Fibroblast of skin of scalp (primary cell): Measurements from ENCODE around the gene SYNM. TPM values are rescaled to one million over a fixed set of nuclear protein-coding genes. Genes with fewer than 3 reads are reported as not detected.
A peak's percentile ranks its signal among the peaks of the same experiment; 100 is the strongest.
"Not testable (repeated sequence)": the region's sequence is repeated elsewhere in the genome, so short reads cannot be mapped to it uniquely, and the experiment has no call there.

Experiments used
- DNase-seq: peaks from one replicate; pipeline ENCODE4 v3.0.0-alpha.2; 2013
- polyA plus RNA-seq, 2 experiments: library from polyadenylated mRNA; unstranded; fragments of 120-200 nt; gene quantifications; one replicate each; pipeline ENCODE4 v1.2.1, GENCODE V29; 2013; ENCODE audit not compliant: insufficient read length in 2 of 2

SYNM gene
- polyA plus RNA-seq (2013, experiment 1 of 2; ENCODE audit: insufficient read length), result 5.8 TPM
- 6.9 TPM for polyA plus RNA-seq (2013, experiment 2 of 2; ENCODE audit: insufficient read length)

- DNase-seq, result peak; percentile 78
These were observed at the start of gene SYNM for GRCh38 chr15:99104788-99105513. Gene SYNM, plus strand, starts transcription at chr15:99105080. Its CDS starts 120 bp downstream, at chr15:99105200.

GRCh38 chr15:99055555-99056134, 49.2 kb upstream of the SYNM start:
- DNase-seq, result no peak

GRCh38 chr15:99057020-99057419, 47.9 kb upstream of the SYNM start:
- DNase-seq, result no peak

- no peak for DNase-seq
These were observed 47.0 kb upstream of the SYNM start for GRCh38 chr15:99057697-99058420.

GRCh38 chr15:99058421-99058870, 46.4 kb upstream of the SYNM start:
- no peak for DNase-seq

GRCh38 chr15:99059010-99059981, 45.6 kb upstream of the SYNM start:
- peak; percentile 97 for DNase-seq

GRCh38 chr15:99060186-99060585, 44.7 kb upstream of the SYNM start:
- DNase-seq, result not testable (repeated sequence)

- no peak for DNase-seq
These were observed 42.7 kb upstream of the SYNM start for GRCh38 chr15:99062226-99062625.

- no peak for DNase-seq
These were observed 36.7 kb upstream of the SYNM start for GRCh38 chr15:99068186-99068585.

GRCh38 chr15:99070208-99070607, 34.7 kb upstream of the SYNM start:
- DNase-seq, result no peak

- no peak for DNase-seq
These were observed 33.7 kb upstream of the SYNM start for GRCh38 chr15:99071091-99071680.

GRCh38 chr15:99073008-99073717, 31.7 kb upstream of the SYNM start:
- DNase-seq, result peak; percentile 15

- no peak for DNase-seq
These were observed 30.4 kb upstream of the SYNM start for GRCh38 chr15:99074446-99074845.

- DNase-seq, result not testable (repeated sequence)
These were observed 29.7 kb upstream of the SYNM start for GRCh38 chr15:99075059-99075652.

GRCh38 chr15:99076109-99076508, 28.8 kb upstream of the SYNM start:
- DNase-seq, result no peak

GRCh38 chr15:99076555-99077308, 28.1 kb upstream of the SYNM start:
- DNase-seq, result peak; percentile 89

GRCh38 chr15:99082798-99083197, 22.1 kb upstream of the SYNM start:
- no peak for DNase-seq

GRCh38 chr15:99084965-99085364, 19.9 kb upstream of the SYNM start:
- no peak for DNase-seq

- peak; percentile 82 for DNase-seq
These were observed 19.2 kb upstream of the SYNM start for GRCh38 chr15:99085413-99086326.
